Cardiac fibroblast (primary cell): ENCODE results near the gene LRBA.
"Not testable (repeated sequence)": the region's sequence is repeated elsewhere in the genome, so short reads cannot be mapped to it uniquely, and the experiment has no call there.

ENCODE experiments used
- DNase-seq, 2 donors: peaks; one replicate each; pipeline versions ENCODE4 v3.0.0 to v3.0.0-alpha.2; 2010; ENCODE audit warnings: low read depth in 2 of 2
- H3K4me3 ChIP-seq, 2 donors: replicated peaks in 1 of 2; 1 replicate in 1 of 2; 2 replicates in 1 of 2; pipeline ENCODE4 v1.5.1; 2011; ENCODE audit warnings: low read depth in 2 of 2, low read length in 2 of 2, mild to moderate bottlenecking in 2 of 2, moderate library complexity in 1 of 2
- CTCF ChIP-seq: IDR thresholded peaks from one replicate; pipeline ENCODE4 v1.5.1; 2011; ENCODE audit warnings: low read depth, mild to moderate bottlenecking, low read length, inconsistent platforms

Gene LRBA, protein sequence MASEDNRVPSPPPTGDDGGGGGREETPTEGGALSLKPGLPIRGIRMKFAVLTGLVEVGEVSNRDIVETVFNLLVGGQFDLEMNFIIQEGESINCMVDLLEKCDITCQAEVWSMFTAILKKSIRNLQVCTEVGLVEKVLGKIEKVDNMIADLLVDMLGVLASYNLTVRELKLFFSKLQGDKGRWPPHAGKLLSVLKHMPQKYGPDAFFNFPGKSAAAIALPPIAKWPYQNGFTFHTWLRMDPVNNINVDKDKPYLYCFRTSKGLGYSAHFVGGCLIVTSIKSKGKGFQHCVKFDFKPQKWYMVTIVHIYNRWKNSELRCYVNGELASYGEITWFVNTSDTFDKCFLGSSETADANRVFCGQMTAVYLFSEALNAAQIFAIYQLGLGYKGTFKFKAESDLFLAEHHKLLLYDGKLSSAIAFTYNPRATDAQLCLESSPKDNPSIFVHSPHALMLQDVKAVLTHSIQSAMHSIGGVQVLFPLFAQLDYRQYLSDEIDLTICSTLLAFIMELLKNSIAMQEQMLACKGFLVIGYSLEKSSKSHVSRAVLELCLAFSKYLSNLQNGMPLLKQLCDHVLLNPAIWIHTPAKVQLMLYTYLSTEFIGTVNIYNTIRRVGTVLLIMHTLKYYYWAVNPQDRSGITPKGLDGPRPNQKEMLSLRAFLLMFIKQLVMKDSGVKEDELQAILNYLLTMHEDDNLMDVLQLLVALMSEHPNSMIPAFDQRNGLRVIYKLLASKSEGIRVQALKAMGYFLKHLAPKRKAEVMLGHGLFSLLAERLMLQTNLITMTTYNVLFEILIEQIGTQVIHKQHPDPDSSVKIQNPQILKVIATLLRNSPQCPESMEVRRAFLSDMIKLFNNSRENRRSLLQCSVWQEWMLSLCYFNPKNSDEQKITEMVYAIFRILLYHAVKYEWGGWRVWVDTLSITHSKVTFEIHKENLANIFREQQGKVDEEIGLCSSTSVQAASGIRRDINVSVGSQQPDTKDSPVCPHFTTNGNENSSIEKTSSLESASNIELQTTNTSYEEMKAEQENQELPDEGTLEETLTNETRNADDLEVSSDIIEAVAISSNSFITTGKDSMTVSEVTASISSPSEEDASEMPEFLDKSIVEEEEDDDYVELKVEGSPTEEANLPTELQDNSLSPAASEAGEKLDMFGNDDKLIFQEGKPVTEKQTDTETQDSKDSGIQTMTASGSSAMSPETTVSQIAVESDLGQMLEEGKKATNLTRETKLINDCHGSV (N-terminal part only)

GRCh38 chr4:151014521-151015458 lies at the start of gene LRBA:
TSS of gene LRBA (minus strand) at chr4:151015284. CDS start at chr4:151014642, 642 bp downstream.
- peak; percentile 37 to 46 for DNase-seq
- H3K4me3 ChIP-seq = peak within 1 kb of the TSS; percentile 97 to 99
- TF ChIP-seq CTCF = no peak

- not testable (repeated sequence) for DNase-seq, H3K4me3 ChIP-seq
Observed at GRCh38 chr4:151063143-151063542, 48.1 kb upstream of the LRBA start.

GRCh38 chr4:151055539-151055938 lies 40.5 kb upstream of the LRBA start:
- DNase-seq = no peak
- no peak for TF ChIP-seq CTCF
- no peak overlapping the region for H3K4me3 ChIP-seq

- TF ChIP-seq CTCF = no peak
- no peak for DNase-seq
- H3K4me3 ChIP-seq = no peak overlapping the region
Observed at GRCh38 chr4:151052785-151053184, 37.7 kb upstream of the LRBA start.

GRCh38 chr4:151049430-151049884 lies 34.4 kb upstream of the LRBA start:
- no peak for TF ChIP-seq CTCF
- no peak overlapping the region for H3K4me3 ChIP-seq
- DNase-seq = no peak

DNA sequence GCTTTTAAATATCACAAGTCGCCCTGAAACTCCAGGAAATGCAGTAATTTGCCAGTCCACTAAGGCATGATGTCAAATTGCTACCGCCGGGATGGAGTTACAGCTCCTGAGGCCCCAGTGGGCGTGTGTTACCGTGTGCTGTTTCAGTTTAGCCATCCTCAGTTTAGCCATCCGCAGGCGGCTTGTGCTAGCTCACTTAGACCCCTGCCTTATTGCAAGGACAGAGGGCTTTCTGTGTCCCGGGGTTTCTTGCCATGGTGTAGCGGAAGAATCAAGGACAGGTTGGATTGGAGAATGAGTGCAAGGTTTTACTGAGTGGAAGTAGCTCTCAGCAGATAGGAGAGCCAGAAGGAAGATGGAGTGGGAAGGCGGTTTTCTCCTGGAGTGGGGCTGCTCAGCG lies 33.8 kb upstream of the LRBA start:
- TF ChIP-seq CTCF = no peak
- H3K4me3 ChIP-seq = no peak overlapping the region

More for the DNA sequence above, 33.8 kb upstream of the LRBA start:
- DNase-seq = no peak
